Ovary (tissue), 3 donors: ENCODE data around the gene HECTD3.

Source experiments
- POLR2A ChIP-seq: fragments of 450-650 bp; IDR thresholded peaks from one replicate; pipeline ENCODE4 v1.6.1; 2017; ENCODE audit warnings: antibody characterized with exemption, mild to moderate bottlenecking, moderate library complexity
- TF ChIP-seq, protein P1 (sequence below), 3 donors: fragments of 450-650 bp in 2 of 3; fragments of 200-600 bp in 1 of 3; IDR thresholded peaks; one replicate each; pipeline versions ENCODE4 v1.5.1 to v1.8.0; 2016 to 2022; ENCODE audit warnings: antibody characterized with exemption in 3 of 3, mild to moderate bottlenecking in 1 of 3
- donor health status: DM: no; HTN: no; CAD: no.

DNA sequence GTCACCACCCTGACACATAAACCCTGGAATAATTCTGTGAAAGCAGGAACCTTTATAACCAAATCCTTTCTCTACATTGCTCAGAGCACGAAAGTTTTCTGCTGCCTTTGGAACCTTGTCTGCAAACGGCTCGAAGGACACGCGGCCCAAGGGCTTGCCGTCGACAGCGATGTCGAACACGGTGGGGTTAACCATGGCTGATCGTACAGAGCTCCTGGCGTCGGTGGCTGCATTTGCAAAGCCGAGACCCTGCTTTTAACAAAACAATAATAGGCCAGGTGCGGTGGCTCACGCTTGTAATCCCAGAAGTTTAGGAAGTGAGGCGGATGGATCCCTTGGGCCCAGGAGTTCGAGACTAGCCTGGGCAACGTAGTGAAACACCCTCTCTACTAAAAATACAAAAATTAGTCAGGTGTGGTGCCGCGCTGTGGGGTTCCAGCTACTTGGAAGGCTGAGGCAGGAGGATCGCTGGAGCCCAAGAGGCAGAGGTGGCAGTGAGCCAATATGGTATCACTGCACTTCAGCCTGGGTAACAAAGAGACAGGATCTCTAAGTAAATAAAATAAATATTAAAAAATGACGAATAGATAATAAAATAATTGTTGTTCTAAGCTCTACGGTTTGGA lies 22.5 kb downstream of the HECTD3 start:
- TF ChIP-seq, protein P1, sequence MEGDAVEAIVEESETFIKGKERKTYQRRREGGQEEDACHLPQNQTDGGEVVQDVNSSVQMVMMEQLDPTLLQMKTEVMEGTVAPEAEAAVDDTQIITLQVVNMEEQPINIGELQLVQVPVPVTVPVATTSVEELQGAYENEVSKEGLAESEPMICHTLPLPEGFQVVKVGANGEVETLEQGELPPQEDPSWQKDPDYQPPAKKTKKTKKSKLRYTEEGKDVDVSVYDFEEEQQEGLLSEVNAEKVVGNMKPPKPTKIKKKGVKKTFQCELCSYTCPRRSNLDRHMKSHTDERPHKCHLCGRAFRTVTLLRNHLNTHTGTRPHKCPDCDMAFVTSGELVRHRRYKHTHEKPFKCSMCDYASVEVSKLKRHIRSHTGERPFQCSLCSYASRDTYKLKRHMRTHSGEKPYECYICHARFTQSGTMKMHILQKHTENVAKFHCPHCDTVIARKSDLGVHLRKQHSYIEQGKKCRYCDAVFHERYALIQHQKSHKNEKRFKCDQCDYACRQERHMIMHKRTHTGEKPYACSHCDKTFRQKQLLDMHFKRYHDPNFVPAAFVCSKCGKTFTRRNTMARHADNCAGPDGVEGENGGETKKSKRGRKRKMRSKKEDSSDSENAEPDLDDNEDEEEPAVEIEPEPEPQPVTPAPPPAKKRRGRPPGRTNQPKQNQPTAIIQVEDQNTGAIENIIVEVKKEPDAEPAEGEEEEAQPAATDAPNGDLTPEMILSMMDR (IDR thresholded peaks at IDR 0.05): no peak
- TF ChIP-seq POLR2A: no peak
